Stomach (tissue), 4 donors: Measurements from ENCODE around the gene MFN1.

Source experiments
- CTCF ChIP-seq, 7 experiments: fragments of 450-650 bp in 4 of 7; fragments of 200-600 bp in 3 of 7; sonication (generic) in 3 of 7; IDR thresholded peaks; one replicate each; pipeline ENCODE4 v1.5.1; 2016 to 2019; ENCODE audit warnings: antibody characterized with exemption in 7 of 7, control low read depth in 2 of 7, mild to moderate bottlenecking in 1 of 7
- POLR2A ChIP-seq, 4 donors: fragments of 450-650 bp; IDR thresholded peaks; one replicate each; pipeline ENCODE4 v1.6.1; 2016; ENCODE audit warnings: antibody characterized with exemption in 4 of 4, control low read depth in 2 of 4, mild to moderate bottlenecking in 1 of 4, moderate library complexity in 1 of 4
- POLR2AphosphoS5 ChIP-seq, 3 donors: sonication (generic); formaldehyde crosslinking; IDR thresholded peaks; one replicate each; pipeline ENCODE4 v1.6.1; 2016; ENCODE audit warnings: antibody characterized with exemption in 3 of 3

DNA sequence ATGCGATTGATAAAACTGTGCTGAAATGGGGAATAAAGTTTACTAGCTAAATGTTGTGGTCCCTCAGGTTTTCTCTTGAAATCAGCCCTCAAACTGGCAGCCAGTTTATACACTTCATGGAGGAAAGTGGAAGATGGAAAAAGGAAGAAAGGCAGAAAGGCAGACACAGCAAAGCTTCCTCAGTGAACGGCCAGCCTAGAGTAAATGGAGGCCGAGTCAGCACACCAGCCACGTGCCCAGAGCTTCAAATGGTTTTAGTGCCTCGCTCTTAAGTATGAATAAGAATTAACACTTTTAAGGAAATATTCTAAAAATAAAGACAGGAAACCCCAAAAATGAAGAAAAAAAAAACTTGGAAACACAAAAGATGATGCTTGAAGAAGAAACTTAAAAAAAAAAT lies 55.5 kb downstream of the MFN1 start:
- TF ChIP-seq POLR2A (IDR thresholded peaks at IDR 0.05) (no peak), CTCF (IDR thresholded peaks at IDR 0.05) (no peak), POLR2AphosphoS5 (IDR thresholded peaks at IDR 0.05) (no peak)
